ENCODE results near the gene RIC3.

DNA sequence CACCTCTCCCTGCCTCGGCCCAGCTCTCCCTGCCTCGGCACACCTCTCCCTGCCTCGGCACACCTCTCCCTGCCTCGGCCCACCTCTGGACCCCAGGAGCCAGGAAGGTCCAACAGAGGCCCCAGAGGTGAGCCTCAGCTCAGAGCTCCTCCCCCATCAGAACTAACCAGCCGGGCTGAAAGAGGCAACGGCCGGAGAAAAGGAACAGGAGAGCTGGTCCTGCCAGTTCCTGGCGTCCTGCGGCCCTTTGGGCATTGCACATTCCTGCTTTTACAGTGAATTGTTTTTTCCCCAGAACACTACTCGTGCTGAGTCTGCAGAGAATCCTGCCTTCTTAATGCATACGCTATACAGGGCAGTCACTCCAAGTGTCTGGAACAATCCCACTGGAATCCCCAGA is 49.1 kb upstream of the RIC3 start:
- TF ChIP-seq CTCF (IDR thresholded peaks at IDR 0.05; ENCODE audit: low read length) (no peak), EZH2 (optimal IDR thresholded peaks at IDR 0.05; ENCODE audit: low read depth, low read length) (no peak), EZH2phosphoT487 (IDR thresholded peaks at IDR 0.05; ENCODE audit: low read length) (no peak)

Measured in MM.1S (cell line).